GM12874 (cell line): ENCODE results near the gene OPALIN.

Experiments used
- TF ChIP-seq, protein P1 (sequence below): IDR thresholded peaks from 2 replicates; pipeline ENCODE4 v1.5.1; 2011; ENCODE audit warnings: low read depth, mild to moderate bottlenecking, control low read depth, low read length, moderate library complexity; ENCODE audit not compliant: insufficient read depth

OPALIN gene

DNA sequence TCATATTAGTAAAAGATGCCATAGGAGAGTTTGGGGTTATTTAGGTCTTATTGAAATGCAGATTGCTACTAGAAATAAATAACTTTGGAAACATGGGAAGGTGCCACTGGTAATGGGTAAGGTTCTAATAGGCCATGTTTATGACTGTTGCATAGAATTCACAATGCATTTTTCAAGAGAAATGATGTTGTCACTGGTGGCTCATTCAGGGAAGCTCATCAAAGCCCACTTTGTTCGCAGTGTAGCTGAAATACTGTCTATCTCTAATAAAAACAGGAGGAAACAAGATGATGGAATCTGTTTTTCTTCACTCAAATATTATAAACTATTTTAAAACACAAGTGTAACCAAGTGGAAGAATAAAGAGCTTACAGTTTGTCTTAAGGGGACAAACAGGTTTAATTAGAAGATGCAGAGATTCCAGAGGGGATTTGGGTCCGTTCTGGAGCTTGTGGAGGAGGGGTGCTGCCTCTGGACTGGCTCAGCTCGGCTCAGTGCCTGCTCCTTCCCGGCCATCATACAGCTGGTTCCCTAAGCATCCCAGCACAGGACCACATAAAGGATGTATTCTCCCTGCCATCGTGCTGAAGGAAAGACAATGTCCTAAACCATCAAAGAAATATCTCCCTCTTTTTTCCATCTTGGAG lies 20.4 kb downstream of the OPALIN start:
- TF ChIP-seq, protein P1, sequence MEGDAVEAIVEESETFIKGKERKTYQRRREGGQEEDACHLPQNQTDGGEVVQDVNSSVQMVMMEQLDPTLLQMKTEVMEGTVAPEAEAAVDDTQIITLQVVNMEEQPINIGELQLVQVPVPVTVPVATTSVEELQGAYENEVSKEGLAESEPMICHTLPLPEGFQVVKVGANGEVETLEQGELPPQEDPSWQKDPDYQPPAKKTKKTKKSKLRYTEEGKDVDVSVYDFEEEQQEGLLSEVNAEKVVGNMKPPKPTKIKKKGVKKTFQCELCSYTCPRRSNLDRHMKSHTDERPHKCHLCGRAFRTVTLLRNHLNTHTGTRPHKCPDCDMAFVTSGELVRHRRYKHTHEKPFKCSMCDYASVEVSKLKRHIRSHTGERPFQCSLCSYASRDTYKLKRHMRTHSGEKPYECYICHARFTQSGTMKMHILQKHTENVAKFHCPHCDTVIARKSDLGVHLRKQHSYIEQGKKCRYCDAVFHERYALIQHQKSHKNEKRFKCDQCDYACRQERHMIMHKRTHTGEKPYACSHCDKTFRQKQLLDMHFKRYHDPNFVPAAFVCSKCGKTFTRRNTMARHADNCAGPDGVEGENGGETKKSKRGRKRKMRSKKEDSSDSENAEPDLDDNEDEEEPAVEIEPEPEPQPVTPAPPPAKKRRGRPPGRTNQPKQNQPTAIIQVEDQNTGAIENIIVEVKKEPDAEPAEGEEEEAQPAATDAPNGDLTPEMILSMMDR, result no peak

DNA sequence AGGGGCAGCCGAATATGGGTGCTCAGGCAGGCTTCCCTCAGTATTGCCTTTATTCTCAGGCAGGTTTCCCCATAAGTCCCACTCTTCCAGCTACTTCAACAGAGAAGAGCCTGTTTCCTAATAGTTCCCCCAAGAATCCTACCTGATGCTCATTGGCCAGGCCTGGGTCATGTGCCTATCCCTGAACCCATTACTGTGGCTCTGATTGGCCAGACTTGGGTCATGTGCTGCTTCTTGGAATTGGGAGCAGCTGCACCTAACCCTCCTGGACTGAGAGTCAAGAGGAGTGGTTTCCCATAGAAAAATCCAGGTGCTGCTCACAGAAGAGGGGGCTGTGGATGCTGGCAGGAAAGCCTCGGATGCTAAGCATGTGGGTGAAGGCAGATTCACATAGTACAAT lies 21.7 kb downstream of the OPALIN start:
- TF ChIP-seq, protein P1, result no peak

DNA sequence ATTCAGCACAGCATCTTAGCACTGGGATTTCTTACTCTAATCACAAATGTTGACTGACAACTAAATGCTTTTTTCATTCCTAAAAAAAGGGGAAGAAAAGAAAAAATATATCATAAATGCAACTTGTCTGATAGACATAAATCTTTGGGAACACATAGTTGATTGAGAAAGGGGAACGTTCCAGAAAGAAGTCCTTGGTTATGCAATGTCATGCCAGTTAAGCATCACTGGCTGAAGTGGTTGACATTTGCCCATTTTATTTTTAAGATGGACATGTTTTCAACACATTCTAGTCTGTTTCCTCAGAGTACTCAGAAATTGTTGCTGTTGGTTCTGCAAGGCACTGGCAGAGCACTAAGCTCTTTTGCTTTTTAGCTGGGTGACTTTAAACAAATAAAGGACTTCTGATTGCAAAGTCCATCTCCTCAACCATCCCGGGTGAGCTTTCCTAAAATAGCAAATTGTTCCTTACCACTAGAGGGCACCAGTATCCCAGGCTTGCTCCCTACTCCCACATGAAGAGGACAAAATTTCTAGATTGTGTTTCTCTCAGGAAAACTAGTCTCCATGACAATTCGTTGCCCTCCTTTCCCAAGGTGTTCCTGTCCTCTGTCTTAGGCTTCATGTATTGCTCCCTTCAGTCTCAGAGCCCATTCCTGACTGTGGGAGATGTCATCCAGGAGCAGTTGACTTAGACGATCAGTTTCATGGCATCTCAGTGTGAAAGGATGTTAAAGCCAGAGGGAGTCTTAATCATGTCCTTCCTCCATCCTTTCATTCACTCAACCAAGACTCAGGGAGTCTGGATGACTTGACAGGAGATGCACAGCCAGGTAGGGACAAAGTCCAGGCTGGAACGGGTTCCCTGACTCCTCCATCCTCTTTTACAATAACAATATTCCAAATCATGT lies 23.9 kb downstream of the OPALIN start:
- TF ChIP-seq, protein P1, result peak; percentile 57

DNA sequence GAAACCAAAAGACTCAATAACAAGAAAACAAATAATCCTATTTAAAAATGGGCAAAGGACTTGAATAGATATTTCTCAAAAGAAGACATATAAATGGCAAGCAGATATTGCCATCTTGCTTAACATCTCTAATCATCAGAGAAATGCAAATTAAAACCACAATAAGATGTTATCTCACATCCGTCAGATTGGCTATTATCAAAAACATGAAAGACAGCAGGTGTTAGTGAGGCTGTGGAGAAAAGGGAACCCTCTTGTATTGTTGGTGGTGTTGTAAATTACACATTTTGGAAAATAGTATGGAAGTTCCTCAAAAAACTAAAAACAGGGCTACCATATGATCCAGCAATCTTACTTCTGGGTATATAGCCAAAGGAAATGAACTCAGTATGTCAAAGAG lies 25.7 kb downstream of the OPALIN start:
- TF ChIP-seq, protein P1, result no peak

DNA sequence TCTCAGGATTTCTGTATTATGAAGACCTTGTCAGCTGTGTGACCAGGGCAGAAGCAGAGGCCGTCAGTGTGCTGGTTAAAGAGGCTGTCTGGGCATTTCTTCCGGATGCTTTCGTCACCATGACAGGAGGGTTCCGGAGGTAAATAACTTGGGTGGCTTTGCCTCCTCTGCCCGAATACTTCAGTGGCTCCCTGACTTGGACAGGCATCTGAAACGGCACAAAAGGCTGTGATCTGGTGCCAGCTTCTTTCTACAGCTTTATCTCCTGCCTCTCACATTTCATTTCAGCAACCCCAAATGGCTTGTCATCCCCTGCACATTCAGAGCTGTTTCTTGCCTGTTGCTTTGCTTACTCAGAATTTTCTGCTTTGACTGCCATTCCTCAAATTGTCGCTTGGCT lies 31.3 kb downstream of the OPALIN start:
- TF ChIP-seq, protein P1, result no peak

DNA sequence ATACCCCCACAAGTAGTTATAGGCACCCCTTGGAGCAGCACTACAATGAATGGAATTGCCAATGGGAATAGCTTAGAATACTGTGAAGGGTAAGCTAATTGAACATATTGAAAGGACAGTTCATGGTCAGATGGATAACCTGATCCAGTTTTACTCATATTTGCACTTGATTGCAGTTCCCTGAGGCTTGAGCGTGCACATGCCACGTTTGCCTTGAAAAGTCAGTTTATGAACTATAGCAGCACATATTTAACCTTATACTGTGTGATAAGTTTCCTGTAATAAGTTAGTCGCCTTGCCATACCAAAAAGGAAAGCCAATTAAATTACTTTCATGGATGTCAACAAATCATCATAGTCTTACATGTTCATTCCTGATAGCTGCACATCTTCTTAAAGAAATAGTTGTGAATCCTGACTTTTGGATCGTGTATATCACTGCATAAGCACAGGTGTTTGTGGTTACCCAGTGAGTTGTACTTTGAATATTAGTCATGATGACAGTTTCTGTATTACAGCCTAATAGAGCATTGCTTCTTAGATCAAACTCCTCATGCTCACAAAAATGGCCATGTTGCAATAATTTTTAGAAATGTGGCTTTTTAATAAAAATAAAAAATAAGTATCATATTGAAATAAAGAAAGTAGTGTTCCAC lies 33.0 kb downstream of the OPALIN start:
- TF ChIP-seq, protein P1, result no peak

DNA sequence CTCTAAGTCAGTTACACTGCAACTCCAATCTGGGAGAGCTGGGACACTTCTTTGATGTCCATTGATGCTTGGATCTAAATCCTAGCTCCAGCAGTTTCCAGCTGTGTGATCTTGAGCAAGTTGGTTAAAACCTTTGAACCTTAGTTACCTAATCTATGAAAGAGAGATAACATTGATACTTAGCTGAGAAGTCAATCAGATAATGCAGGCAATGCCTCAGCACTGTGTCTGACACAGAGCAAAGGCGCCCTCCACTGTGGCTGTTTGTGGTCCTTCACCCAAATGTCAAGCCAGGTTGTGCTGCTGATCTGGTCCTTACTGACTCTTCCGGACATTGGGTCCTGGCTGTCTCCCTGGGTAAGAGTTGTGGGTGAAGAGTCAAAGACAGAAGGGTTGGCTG lies 34.4 kb downstream of the OPALIN start:
- TF ChIP-seq, protein P1, result no peak
